Endometrium (tissue), 2 donors: Measurements from ENCODE around the gene BLOC1S3.
A peak's percentile ranks its signal among the peaks of the same experiment; 100 is the strongest.

Experiments used
- FAIRE-seq: peaks from 2 replicates; lab custom pipeline; 2012; peaks lifted over from hg19 to GRCh38; lab: Jason Lieb, UNC
- donor health status: control.
- donor health status: control.

Gene BLOC1S3, protein sequence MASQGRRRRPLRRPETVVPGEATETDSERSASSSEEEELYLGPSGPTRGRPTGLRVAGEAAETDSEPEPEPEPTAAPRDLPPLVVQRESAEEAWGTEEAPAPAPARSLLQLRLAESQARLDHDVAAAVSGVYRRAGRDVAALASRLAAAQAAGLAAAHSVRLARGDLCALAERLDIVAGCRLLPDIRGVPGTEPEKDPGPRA

DNA sequence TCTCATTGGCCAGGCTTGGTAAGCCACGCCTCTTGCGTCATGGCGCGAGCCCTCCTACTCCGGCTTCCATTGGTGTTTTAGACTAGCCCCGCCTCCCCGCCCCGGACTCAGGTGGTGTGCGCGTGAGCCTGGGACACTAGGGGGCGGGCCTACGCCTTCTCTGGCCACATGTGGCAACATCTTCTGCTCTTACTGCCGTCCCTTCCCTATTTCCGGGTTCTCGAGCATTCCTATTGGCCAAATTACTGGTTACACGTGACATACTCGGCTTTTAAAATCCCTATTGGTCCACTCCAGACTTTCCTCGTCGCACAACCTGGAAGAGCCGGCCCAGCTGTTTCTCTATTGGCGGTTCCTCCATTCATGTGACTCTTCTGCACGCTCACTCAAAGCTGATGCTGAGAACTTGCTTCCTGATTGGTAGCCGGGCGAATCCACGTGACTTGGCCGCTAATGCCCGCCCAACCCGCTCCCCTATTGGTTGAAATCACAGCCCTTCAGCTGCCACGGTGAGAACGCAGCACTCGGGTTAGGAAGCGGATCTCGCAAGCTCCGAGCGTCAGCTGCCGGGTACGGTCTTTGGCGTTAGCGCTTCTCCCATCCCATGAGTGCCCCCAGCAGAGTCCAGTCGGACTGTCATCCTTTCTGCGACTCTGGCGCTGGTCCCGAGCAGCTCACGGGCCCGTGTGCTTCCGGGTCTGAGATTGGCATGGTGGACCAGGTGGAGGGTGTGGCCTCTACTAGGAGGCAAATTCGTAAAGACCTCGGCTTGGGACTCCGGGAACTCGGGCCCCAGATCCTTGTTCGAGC, at the start of gene BLOC1S3:
TSS of gene BLOC1S3 (plus strand) at position 523 of the 810 bp plus-strand sequence. CDS start 513 bp downstream, outside the sequence.
- peak; percentile 100 for FAIRE-seq

DNA sequence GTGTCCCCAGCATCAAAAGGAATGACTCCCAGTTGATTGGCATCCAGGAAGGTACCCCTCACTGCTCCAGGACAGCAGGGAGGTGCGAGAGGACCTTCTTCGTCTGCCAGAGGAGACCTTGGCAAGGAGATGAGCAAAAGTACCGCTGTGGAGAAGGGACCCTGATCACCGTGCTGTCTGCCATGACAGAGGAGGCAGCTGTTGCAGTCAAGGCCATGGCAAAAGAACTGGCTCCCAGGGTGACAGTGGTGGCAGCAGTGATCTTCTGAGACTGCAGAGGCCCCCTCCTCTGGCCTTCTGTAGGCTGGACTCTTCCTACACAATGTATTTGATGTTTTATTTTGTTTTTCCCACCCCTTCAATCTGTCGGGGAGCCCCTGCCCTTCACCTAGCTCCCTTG, 49.8 kb upstream of the BLOC1S3 start:
- FAIRE-seq, result no peak

DNA sequence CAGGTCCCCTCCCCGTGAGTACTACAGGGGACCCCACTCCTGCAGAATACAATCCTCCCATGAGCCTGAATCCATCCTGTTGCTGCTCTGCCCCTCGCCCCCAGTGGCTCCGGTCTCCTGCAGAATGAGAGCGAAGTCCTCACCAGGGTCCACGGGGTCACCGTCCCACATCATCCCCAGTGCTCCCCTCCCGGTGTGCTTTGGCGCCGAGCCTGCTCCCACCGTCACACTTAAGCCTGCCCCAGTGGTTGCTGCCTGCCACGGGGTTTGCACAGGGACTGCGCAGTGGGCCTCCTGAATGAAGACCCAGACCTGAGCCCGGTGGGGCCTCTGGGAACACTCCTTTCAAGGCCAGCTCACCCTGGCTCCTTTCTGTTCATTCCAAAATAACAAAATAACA, 48.3 kb upstream of the BLOC1S3 start:
- no peak for FAIRE-seq

DNA sequence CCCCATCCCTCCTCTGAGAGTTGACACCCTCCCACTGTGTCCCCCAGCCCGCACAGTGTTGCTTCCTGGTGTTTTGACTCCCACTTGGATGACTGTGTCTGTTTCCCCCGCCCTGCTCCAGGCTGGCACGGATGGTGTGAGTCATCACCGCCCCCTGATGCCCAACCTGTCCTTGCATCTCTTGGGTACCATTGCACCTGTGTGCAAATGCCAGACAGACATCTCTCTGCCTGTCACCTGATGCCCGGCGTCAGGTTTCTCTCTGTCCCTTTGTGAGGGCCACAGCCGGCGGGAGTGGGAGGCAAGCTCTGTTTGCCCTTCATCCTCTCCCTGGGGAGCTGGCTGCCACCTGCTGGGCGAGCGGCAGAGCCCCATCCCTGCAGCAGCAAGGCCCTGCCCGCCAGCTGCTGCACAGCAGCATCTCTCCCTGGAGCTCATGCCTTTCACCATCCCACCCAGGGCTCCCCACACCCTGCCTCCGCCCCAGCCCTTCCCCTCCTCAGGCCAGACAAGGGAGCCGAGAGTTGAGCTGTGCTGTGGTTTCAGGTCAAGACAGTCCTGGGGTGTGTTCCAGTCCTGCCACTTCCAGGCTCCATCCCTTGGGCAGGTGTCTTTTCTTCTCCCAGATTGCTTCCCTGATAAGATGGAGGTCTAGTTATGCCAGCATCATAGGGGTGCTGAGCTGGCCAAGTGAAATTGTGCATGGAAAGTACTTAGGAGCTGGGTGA, 47.5 kb upstream of the BLOC1S3 start:
- no peak for FAIRE-seq

DNA sequence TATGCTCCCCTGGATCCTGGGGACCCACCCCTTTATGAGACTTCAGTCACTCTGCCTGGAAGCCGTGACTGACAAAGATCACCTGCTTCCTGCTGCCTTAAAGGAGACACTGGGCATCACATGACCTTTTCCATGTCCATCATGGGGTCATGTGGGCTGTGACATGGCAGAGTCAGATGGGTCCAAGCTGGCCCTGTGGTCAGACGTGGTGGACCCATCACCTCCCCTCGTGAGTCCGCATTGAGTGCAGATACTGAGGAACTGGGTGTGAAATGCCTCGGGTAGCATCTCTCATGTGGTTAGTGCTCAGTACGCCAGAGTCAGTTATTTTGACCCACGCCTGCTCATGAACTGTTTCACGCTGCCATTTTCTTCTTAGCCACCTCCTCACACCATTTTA, 44.9 kb upstream of the BLOC1S3 start:
- FAIRE-seq, result no peak

DNA sequence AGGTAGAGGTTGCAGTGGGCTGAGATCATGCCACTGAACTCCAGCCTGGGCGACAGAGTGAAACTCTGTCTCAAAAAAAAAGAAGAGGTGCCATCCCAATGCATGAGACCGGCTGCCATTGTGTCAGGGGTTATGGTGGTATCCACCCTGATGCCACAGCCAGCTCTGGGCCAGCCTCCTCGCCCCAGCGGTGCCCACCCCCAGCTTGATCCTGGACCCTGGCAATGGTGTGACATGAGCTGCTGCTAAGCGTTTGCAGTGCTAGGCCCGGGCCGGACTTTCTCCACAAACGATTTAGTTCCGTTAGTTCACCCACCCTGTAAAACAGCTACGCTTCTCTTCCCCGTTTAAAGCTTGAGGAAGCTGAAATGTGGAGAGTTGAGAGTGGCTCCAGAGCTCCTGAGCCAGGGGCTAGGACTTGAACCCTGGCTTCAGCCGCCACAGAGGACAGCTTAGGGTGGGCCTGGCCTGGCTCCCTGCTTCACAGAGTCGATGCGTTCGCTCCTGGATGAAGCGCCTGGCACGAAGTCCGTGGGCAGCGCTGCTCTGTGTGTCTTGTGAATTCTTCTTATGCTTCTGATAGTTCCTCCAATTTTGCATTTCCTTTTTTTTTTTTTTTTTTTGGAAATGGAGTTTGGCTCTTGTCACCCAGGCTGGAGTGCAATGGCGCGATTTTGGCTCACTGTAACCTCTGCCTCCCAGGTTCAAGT, 43.3 kb upstream of the BLOC1S3 start:
- FAIRE-seq, result no peak

DNA sequence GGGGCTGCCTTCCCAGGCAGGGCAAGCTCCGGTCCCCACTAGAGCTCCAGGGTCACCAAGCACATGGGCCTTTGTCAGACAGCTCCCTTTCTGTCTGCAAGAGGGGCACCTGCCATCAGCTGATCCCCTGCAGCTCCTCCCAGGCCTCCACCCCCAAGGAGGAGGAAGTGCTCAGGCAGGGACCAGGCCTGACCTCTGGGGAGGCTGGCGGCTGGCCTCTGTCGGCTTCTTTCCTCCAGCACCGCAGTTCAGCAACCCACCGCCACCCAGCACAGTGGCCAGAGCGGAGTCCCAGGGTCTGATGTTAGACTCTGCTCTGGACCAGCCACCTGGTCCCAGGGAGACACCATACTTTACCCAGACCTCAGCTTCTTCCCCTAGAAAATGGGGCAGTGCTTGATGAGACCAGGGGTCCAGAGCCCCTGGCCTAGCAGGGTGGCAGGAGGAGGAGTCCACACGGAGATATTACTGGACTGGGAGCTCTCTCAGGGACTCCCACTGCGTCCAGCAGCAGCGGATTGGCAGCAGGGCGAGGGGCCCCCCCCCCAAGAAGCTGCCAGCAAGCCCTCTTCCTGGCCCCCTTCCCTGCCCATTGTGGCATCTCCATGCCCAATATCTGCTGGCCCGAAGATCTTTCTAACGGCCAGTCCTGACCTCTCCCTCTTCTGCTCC, 41.9 kb upstream of the BLOC1S3 start:
- FAIRE-seq, result no peak

DNA sequence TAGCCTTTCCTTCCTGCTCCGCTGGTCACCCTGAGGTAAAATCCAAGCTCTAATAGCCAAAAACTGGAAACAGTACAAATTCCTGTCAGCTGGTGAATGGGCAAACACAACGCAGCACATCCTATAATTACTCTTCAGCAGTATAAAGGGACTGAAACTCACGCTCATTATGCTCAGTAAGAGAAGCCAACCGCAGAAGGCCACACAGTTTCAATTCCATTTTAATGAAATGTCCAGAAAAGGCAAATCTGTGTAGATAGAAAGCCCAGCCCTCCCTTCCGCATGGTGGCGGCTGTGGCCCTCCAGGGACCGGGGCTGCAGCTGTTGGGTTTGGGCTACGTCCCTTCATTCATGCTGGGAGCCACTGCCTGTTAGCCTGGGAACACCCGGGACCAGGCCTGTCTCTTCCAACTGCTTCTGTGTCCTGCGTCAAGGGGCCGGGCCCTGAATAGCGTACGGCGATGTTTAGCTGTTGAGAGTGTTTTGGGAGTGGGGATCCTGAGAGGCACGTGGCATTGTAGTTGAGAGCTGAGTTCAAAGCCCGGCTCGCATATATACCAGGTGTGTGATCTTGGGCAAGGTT, 41.3 kb upstream of the BLOC1S3 start:
- FAIRE-seq, result no peak

DNA sequence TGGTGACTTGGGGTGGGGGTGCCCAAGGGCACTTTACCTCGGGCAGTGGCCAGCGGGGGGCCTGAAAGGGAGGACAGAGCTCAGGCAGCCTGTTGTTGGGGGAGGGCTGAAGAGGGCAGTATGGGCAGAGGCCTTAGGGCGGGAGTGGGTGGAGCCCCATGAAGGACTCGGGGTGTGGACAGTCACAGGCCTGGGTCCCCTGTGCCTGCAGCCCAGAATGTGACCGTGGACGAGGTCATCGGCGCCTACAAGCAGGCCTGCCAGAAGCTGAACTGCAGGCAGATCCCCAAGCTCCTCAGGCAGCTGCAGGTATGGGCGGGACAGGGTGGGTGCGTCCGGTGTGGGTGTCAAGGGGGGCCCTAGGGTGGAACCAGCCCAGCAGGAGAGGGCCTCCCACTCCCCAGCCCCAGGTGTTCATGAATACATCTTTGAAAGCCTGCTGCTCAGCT, 40.3 kb upstream of the BLOC1S3 start:
- FAIRE-seq, result no peak

DNA sequence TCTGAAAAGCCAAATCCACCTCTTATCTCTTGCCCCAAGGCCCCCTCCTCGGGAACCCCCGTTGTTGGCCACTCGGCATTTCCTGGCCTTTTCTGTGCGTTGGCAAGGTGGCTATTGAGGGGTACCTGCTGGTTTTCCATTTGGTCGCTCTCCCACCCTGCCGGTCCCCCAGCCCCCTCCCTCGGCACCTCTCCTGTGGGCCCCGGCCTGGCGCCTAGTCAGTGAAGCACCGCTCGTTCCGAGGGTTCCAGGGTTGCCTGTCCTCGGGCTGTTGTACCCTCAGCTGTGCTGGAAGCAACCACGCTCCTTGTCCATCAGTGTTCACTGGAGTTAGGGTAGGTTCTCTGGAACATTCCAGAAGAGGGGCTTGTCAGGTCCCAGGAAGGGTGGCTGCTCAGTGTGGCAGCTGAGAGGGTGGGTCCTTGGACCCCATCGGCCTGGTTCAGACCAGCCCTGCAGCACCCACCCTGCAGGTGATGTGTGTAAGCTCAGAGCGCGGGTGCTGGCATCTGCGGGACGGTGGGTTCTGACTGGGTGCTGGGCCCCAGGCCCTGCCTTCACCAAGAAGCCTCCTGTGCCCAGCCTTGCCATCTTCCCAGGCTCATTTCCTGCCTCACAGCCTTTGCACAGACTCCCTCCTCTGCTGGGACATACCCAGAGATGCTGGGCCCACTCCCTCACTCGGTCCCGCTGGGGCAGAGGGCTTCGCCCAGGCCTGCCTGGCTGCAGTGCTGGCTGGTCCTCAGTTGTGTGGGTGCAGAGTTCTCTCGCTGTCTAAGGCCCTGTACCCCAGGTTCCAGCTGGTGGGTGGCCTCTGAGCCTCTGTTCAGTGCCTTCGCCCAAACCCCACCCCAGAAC, 39.1 kb upstream of the BLOC1S3 start:
- no peak for FAIRE-seq

DNA sequence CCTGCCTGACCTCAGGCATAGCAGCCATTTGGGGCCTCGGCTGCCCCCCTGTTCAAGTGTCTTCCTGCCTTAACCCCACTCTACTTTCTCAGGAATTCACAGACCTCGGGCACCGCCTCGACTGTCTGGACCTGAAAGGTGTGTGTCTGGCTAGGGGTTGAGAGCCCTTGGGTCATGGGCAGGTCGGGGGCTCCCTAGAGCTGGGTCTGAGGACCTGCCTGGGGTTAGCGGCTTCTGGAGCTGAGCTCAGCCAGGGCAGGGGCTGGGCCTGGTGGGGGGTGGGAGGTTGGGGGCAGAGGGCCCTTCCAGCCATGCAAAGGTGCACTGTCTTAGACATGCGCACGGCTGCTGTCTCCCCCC, 38.5 kb upstream of the BLOC1S3 start:
- no peak for FAIRE-seq

DNA sequence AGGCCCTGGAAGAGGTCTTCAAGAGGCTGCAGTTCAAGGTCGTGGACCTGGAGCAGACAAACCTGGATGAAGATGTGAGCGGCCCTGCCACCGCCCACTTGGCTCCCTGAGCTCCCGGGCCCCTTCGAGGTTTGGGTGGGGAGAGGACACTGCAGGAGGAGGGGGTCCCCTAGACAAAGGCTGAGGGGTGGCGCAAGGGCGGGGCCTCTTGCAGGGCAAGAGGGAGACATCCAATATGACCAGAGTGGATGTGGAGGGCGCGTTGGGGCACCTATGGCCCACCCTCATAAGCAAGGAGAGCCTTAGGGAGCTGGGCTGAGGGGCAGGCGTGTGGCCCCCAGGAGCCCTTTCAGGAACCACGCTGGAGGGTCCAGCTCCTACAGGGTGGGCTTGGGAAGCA, 38.1 kb upstream of the BLOC1S3 start:
- FAIRE-seq, result no peak

DNA sequence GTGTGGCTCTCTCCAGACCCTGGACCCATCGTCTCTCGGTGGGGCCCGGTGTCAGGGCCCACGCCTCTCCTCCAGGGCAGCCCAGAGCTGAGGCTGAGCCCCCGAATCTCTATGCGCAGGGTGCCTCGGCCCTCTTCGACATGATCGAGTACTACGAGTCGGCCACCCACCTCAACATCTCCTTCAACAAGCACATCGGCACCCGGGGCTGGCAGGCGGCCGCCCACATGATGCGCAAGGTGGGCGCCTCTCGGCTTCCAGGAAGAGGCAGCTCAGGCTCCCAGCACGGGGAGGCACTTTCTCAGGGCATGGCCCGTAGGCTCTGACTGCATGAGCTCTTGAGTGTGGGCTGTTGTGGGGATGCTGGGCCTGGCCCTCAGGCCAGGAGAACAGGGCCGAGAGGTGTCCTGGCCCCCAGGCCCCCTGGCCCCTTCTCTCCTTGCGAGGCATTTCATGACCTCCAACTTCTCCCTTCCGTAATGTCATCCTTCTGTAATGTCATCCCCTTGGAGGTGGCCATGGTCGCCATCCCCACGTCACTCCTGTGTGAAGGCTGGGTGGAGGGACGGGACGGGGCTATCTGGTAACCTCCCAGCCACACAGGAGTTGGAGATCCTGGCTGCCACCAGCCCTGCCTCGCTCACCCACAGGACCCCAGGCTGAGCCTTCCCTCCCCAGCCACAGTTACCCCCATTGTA, 37.2 kb upstream of the BLOC1S3 start:
- no peak for FAIRE-seq

DNA sequence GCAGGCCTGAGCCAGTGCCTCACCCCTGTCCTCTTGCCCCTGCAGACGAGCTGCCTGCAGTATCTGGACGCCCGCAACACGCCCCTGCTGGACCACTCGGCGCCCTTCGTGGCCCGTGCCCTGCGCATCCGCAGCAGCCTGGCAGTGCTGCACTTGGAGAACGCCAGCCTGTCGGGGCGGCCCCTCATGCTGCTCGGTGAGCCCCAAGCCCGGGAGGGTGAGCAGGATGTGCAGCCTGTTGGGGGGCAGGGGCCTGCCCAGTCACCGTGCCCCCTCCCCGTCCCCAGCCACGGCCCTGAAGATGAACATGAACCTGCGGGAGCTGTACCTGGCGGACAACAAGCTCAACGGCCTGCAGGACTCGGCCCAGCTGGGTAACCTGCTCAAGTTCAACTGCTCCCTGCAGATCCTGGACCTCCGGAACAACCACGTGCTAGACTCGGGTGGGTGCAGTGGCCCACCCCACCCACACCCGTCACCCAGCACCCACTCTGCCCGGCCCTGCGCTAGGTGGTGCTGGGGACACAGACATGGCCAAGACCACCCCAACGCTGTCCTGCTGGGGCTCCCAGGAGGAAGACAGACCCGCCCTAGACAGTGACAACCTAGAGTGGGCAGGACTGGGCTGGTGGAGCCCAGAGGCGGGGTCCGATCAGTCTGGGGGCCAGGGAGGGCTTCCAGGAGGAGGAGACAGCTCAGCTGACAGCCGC, 36.4 kb upstream of the BLOC1S3 start:
- FAIRE-seq, result no peak

DNA sequence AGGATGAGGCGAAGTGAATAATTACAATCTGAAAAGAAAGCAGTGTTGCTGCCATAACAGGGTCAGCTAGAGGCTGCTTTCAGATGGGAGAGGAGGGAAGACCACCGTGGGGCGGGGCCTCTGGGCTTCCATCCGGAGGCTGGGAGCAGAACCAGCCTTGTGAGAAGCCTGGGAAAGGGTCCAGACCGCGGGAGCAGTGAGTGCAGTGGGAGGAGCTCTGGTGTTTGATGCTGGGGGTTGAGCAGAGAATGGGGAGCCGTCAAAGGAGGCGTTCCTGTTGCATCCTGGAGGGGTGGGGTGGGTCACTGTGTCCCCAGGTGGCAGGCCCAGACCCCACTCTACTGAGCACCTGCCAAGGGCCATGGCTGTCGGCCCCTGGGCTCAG, 35.9 kb upstream of the BLOC1S3 start:
- no peak for FAIRE-seq

DNA sequence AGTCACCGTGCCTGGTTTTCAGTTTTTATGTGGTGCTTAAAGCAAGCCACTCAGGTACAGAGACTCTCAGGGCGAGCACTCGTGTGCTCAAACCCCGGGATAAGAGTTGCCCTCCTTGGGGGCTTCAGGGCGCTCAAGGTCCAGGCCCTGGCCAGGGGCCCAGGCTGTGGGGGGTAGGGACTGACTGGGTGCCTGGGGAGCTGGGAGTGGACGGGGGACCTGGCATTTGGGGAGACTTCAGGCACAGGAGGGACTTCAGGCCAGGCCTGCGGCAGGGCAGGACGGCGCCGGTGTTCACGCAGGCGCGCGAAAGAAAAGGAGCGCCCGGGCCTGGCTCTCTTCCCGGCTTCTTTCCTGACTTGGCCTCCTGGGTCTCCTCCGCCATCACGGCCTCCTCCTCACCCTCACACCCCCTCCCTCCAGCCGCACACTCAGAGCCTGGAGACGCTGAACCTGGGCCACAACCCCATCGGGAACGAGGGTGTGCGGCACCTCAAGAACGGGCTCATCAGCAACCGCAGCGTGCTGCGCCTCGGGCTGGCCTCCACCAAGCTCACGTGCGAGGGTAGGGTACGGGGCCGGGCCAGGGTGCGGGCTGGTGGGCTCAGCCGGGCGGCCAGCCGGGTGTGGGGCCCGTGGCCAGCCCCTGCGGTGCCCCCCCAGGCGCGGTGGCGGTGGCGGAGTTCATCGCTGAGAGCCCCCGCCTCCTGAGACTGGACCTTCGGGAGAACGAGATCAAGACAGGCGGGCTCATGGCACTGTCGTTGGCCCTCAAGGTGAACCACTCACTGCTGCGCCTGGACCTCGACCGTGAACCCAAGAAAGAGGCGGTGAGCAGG, 33.9 kb upstream of the BLOC1S3 start:
- no peak for FAIRE-seq

DNA sequence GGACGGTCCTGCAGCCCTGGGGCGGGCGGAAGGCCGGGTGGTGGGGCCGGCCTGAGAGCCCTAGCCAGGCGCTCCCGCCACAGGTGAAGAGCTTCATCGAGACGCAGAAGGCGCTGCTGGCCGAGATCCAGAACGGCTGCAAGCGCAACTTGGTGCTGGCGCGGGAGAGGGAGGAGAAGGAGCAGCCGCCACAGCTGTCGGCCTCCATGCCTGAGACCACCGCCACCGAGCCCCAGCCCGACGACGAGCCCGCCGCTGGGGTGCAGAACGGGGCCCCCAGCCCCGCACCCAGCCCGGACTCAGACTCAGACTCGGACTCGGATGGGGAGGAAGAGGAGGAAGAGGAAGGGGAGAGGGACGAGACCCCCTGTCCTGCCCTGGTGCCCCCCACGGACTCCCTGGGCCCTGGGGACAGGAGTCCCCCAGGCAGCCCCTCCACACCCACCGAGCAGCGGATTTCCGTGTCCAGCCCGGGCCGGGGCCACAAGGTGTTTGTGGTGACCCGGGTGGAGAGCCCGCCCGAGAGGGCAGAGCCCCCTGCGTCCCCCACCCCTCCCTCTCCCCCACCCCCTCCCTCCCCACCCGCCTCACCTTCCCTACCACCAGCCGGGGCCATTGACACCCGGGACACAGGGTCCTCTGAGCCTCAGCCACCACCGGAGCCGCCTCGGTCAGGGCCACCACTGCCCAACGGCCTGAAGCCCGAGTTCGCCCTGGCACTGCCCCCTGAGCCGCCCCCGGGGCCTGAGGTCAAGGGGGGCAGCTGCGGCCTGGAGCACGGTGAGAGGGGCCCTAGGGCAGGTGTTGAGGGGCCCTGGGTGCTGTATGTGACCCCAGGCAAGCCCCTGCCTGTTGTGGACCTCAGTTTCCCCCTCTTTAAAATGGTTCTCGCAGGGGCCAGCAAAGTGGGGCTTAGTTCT, 33.1 kb upstream of the BLOC1S3 start:
- FAIRE-seq, result no peak
